ENCODE results near the gene PCDHGA7. TPM values are rescaled to one million over a fixed set of nuclear protein-coding genes. Genes with fewer than 3 reads are reported as not detected.
"Not testable (repeated sequence)": the region's sequence is repeated elsewhere in the genome, so short reads cannot be mapped to it uniquely, and the experiment has no call there.

Gene PCDHGA7
- total and polyA plus RNA-seq, 7 experiments from 2014 or later = 0.13 to 0.30 (median 0.19) TPM; not detected in 3

DNA sequence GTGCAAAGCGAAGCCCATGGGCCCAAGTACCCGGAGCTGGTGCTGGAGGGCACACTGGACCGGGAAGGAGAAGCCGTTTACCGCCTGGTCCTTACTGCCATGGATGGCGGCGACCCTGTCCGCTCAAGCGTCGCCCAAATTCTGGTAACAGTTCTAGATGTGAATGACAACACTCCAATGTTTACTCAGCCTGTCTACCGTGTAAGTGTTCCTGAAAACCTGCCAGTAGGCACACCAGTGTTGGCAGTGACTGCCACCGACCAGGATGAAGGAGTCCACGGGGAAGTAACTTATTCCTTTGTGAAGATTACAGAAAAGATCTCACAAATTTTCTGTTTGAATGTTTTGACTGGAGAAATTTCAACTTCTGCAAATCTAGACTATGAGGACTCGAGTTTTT is 7.9 kb upstream of the PCDHGA7 start:
- Histone ChIP-seq H3K9me3 (ENCODE audit: control insufficient read depth in 2 of 3, low read length in 3 of 3) (peaks cover 0 to 50% (median 0%) of the 10 kb centered on the region in 3 experiments), H3K36me3 (ENCODE audit: control insufficient read depth in 2 of 3, insufficient read depth in 3 of 3, low read length in 3 of 3) (no peaks in the 10 kb centered on the region), H3K27me3 (ENCODE audit: control insufficient read depth in 2 of 2, insufficient read depth in 2 of 2, low read length in 2 of 2) (no peaks in the 10 kb centered on the region), H3K4me3 (ENCODE audit: low read length) (no peak overlapping the region), H3K4me1 (ENCODE audit: control insufficient read depth in 2 of 2, insufficient read depth in 2 of 2, low read length in 2 of 2) (no peaks in the 10 kb centered on the region), H3K27ac (ENCODE audit: low read depth, low read length) (no peak overlapping the region)
- no peak overlapping the region for H3K27ac Mint-ChIP-seq
- H3K36me3 Mint-ChIP-seq = peaks cover 2 to 22% (median 12%) of the 10 kb centered on the region in 5 donors
- CTCF ChIA-PET = no interaction called here
- peaks cover 8 to 93% (median 50%) of the 10 kb centered on the region in 11 donors for H3K9me3 Mint-ChIP-seq
- DNase-seq (no peak), ATAC-seq (no peak)
- intact Hi-C loops (cut with micrococcal nuclease) = no loop called here
- no peak overlapping the region for H3K4me3 Mint-ChIP-seq
- H3K27me3 Mint-ChIP-seq = peaks cover 24 to 82% (median 71%) of the 10 kb centered on the region in 5 donors
- POLR2A ChIA-PET = no interaction called here
- peaks cover 2 to 8% (median 6%) of the 10 kb centered on the region in 7 donors for H3K4me1 Mint-ChIP-seq

DNA sequence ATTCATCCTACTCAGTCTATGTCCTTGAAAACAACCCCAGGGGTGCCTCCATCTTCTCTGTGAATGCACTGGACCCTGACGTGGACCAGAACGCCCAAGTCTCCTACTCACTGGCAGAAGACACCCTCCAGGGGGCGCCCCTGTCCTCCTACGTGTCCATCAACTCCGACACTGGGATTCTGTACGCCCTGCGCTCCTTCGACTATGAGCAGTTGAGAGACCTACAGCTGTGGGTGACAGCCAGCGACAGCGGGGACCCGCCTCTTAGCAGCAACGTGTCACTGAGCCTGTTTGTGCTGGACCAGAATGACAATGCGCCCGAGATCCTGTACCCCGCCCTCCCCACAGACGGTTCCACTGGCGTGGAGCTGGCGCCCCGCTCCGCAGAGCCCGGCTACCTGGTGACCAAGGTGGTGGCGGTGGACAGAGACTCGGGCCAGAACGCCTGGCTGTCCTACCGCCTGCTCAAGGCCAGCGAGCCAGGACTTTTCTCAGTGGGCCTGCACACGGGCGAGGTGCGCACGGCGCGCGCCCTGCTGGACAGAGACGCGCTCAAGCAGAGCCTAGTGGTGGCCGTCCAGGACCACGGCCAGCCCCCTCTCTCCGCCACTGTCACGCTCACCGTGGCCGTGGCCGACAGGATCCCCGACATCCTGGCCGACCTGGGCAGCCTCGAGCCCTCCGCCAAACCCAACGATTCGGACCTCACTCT is 6.9 kb upstream of the PCDHGA7 start:
- H3K4me1 Mint-ChIP-seq; ATAC-seq; intact Hi-C loops (cut with micrococcal nuclease); H3K4me1 ChIP-seq (ENCODE audit: control insufficient read depth in 2 of 2, insufficient read depth in 2 of 2, low read length in 2 of 2); CTCF ChIA-PET; DNase-seq; H3K27ac Mint-ChIP-seq; H3K36me3 ChIP-seq (ENCODE audit: control insufficient read depth in 2 of 3, insufficient read depth in 3 of 3, low read length in 3 of 3); H3K27ac ChIP-seq (ENCODE audit: low read depth, low read length); H3K4me3 ChIP-seq (ENCODE audit: low read length); H3K4me3 Mint-ChIP-seq; H3K27me3 ChIP-seq (ENCODE audit: control insufficient read depth in 2 of 2, insufficient read depth in 2 of 2, low read length in 2 of 2); POLR2A ChIA-PET: not testable (repeated sequence)
- Mint-ChIP-seq H3K27me3 (peaks cover 19 to 79% (median 69%) of the 10 kb centered on the region in 5 donors), H3K9me3 (peaks cover 8 to 91% (median 47%) of the 10 kb centered on the region in 11 donors), H3K36me3 (peaks cover 2 to 22% (median 10%) of the 10 kb centered on the region in 5 donors)
- peaks cover 0 to 46% (median 0%) of the 10 kb centered on the region in 3 experiments for H3K9me3 ChIP-seq (ENCODE audit: control insufficient read depth in 2 of 3, low read length in 3 of 3)

DNA sequence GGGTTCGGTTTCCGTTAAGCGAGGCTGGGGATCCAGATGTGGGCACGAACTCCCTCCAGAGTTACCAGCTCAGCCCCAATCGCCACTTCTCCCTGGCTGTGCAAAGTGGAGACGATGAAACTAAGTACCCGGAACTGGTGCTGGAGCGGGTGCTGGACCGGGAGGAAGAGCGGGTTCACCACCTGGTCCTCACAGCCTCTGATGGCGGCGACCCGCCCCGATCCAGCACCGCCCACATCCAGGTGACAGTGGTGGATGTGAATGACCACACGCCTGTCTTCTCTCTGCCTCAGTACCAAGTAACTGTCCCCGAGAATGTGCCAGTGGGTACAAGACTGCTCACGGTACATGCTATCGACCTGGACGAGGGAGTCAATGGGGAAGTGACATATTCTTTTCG is 803 bp downstream of the PCDHGA7 start:
- Mint-ChIP-seq H3K4me1 (peaks cover 0 to 4% (median 0%) of the 10 kb centered on the region in 7 donors), H3K4me3 (peak overlapping the region in 2 of 10 donors; percentile 2 to 64), H3K9me3 (peaks cover 0 to 85% (median 44%) of the 10 kb centered on the region in 11 donors), H3K27ac (no peak overlapping the region), H3K36me3 (peaks cover 0 to 19% (median 10%) of the 10 kb centered on the region in 5 donors), H3K27me3 (peaks cover 38 to 86% (median 81%) of the 10 kb centered on the region in 5 donors)
- Histone ChIP-seq H3K27ac (ENCODE audit: low read depth, low read length) (no peak overlapping the region), H3K4me3 (ENCODE audit: low read length) (no peak overlapping the region), H3K9me3 (ENCODE audit: control insufficient read depth in 2 of 3, low read length in 3 of 3) (peaks cover 0 to 31% (median 0%) of the 10 kb centered on the region in 3 experiments), H3K36me3 (ENCODE audit: control insufficient read depth in 2 of 3, insufficient read depth in 3 of 3, low read length in 3 of 3) (no peaks in the 10 kb centered on the region), H3K27me3 (ENCODE audit: control insufficient read depth in 2 of 2, insufficient read depth in 2 of 2, low read length in 2 of 2) (peaks cover 0 to 18% of the 10 kb centered on the region in 2 donors), H3K4me1 (ENCODE audit: control insufficient read depth in 2 of 2, insufficient read depth in 2 of 2, low read length in 2 of 2) (no peaks in the 10 kb centered on the region)
- ChIA-PET CTCF (no interaction called here), POLR2A (no interaction called here)
- DNase-seq = no peak
- intact Hi-C loops (cut with micrococcal nuclease) = no loop called here
- no peak for ATAC-seq

DNA sequence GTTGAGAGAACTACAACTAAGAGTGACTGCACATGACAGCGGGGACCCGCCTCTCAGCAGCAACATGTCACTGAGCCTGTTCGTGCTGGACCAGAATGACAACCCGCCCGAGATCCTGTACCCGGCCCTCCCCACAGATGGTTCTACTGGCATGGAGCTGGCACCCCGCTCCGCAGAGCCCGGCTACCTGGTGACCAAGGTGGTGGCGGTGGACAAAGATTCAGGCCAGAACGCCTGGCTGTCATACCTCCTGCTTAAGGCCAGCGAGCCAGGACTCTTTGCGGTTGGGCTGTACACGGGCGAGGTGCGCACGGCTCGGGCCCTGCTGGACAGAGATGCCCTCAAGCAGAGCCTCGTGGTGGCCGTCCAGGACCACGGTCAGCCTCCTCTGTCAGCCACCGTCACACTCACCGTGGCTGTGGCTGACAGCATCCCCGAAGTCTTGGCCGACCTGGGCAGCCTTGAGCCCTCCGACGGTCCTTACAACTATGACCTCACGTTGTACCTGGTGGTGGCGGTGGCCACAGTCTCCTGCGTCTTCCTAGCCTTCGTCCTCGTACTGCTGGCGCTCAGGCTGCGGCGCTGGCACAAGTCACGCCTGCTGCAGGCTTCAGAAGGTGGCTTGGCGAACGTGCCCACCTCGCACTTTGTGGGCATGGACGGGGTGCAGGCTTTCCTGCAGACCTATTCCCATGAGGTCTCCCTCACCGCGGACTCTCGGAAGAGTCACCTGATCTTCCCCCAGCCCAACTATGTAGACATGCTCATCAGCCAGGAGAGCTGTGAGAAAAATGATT is 2.1 kb downstream of the PCDHGA7 start:
- Histone ChIP-seq H3K27ac (ENCODE audit: low read depth, low read length) (no peak overlapping the region), H3K9me3 (ENCODE audit: control insufficient read depth in 2 of 3, low read length in 3 of 3) (peaks cover 0 to 42% (median 0%) of the 10 kb centered on the region in 3 experiments), H3K36me3 (ENCODE audit: control insufficient read depth in 2 of 3, insufficient read depth in 3 of 3, low read length in 3 of 3) (no peaks in the 10 kb centered on the region), H3K4me1 (ENCODE audit: control insufficient read depth in 2 of 2, insufficient read depth in 2 of 2, low read length in 2 of 2) (no peaks in the 10 kb centered on the region), H3K27me3 (ENCODE audit: control insufficient read depth in 2 of 2, insufficient read depth in 2 of 2, low read length in 2 of 2) (peaks cover 0 to 18% of the 10 kb centered on the region in 2 donors), H3K4me3 (ENCODE audit: low read length) (no peak overlapping the region)
- no peak for DNase-seq
- H3K4me1 Mint-ChIP-seq = peaks cover 0 to 4% (median 0%) of the 10 kb centered on the region in 7 donors
- H3K27me3 Mint-ChIP-seq = peaks cover 41 to 86% (median 81%) of the 10 kb centered on the region in 5 donors
- intact Hi-C loops (cut with micrococcal nuclease) = no loop called here
- H3K27ac Mint-ChIP-seq = no peak overlapping the region
- peaks cover 0 to 86% (median 55%) of the 10 kb centered on the region in 11 donors for H3K9me3 Mint-ChIP-seq
- H3K36me3 Mint-ChIP-seq = peaks cover 0 to 27% (median 10%) of the 10 kb centered on the region in 5 donors
- ChIA-PET CTCF (interaction anchor here (0.6 kb wide), 1 partner anchor 21 kb away, joined by 8 read pairs; no protein-coding TSS in a partner anchor), POLR2A (no interaction called here)
- no peak for ATAC-seq
- no peak overlapping the region for H3K4me3 Mint-ChIP-seq

DNA sequence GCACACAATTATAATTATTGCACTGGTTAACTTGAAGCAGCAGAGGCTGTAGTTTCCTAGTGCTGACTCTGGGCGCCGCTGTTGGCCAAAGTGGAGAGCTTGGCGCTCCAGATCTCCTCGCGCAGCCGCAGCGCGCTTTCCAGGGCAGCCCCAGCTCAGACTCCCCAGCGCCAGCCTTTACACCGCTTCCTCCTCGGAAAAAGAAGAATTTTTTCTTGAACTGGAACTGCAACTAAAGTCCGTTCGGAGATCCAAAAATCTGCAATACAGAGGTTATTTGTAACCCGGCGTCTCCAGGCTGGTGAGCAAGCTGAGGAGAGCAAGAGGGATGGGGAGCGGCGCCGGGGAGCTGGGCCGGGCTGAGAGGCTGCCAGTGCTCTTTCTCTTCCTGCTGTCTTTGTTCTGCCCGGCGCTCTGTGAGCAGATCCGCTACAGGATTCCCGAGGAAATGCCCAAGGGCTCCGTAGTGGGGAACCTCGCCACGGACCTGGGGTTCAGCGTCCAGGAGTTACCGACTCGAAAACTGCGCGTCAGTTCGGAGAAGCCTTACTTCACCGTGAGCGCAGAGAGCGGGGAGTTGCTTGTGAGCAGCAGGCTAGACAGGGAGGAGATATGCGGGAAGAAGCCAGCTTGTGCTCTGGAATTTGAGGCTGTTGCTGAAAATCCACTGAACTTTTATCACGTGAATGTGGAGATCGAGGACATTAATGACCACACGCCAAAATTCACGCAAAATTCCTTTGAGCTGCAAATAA is 5.2 kb downstream of the PCDHGA7 start, which contains the start of gene PCDHGB4:
PCDHGB4 (plus strand) TSS at position 142 of the 755 bp plus-strand sequence; CDS start at position 329, 187 bp downstream.
- Mint-ChIP-seq H3K36me3 (peaks cover 5 to 31% (median 10%) of the 10 kb centered on the region in 5 donors), H3K9me3 (peaks cover 0 to 90% (median 56%) of the 10 kb centered on the region in 11 donors), H3K4me3 (peak within 1 kb of the TSS in 9 of 10 donors; percentile 19 to 68 (median 50)), H3K27me3 (peaks cover 36 to 85% (median 81%) of the 10 kb centered on the region in 5 donors)
- H3K4me1 ChIP-seq (ENCODE audit: control insufficient read depth in 2 of 2, insufficient read depth in 2 of 2, low read length in 2 of 2); CTCF ChIA-PET; H3K4me3 ChIP-seq (ENCODE audit: low read length); H3K27ac Mint-ChIP-seq; H3K27ac ChIP-seq (ENCODE audit: low read depth, low read length); POLR2A ChIA-PET; intact Hi-C loops (cut with micrococcal nuclease); H3K36me3 ChIP-seq (ENCODE audit: control insufficient read depth in 2 of 3, insufficient read depth in 3 of 3, low read length in 3 of 3); H3K4me1 Mint-ChIP-seq: not testable (repeated sequence)
- peaks cover 4 to 16% of the 10 kb centered on the region in 2 donors for H3K27me3 ChIP-seq (ENCODE audit: control insufficient read depth in 2 of 2, insufficient read depth in 2 of 2, low read length in 2 of 2)
- H3K9me3 ChIP-seq (ENCODE audit: control insufficient read depth in 2 of 3, low read length in 3 of 3) = peaks cover 0 to 45% (median 0%) of the 10 kb centered on the region in 3 experiments
- peak; percentile 74 for ATAC-seq
- DNase-seq = peak in 3 of 9 donors; percentile 8 to 24 (median 8)

DNA sequence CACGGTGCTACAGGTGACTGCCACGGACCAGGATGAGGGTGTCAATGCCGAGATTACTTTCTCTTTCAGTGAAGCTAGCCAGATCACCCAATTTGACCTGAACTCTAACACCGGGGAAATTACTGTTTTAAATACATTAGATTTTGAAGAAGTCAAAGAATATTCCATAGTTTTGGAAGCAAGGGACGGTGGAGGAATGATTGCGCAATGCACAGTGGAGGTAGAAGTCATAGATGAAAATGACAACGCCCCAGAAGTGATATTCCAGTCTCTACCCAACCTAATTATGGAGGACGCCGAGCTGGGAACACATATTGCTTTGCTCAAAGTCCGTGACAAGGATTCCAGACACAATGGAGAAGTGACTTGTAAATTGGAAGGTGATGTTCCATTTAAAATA is 6.1 kb downstream of the PCDHGA7 start:
- intact Hi-C loops (cut with micrococcal nuclease) = no loop called here
- Histone ChIP-seq H3K9me3 (ENCODE audit: control insufficient read depth in 2 of 3, low read length in 3 of 3) (peaks cover 0 to 45% (median 0%) of the 10 kb centered on the region in 3 experiments), H3K4me3 (ENCODE audit: low read length) (no peak overlapping the region), H3K36me3 (ENCODE audit: control insufficient read depth in 2 of 3, insufficient read depth in 3 of 3, low read length in 3 of 3) (no peaks in the 10 kb centered on the region), H3K27me3 (ENCODE audit: control insufficient read depth in 2 of 2, insufficient read depth in 2 of 2, low read length in 2 of 2) (peaks cover 4 to 14% of the 10 kb centered on the region in 2 donors), H3K4me1 (ENCODE audit: control insufficient read depth in 2 of 2, insufficient read depth in 2 of 2, low read length in 2 of 2) (no peaks in the 10 kb centered on the region), H3K27ac (ENCODE audit: low read depth, low read length) (no peak overlapping the region)
- Mint-ChIP-seq H3K4me1 (peaks cover 0 to 3% (median 0%) of the 10 kb centered on the region in 7 donors), H3K4me3 (peak overlapping the region in 1 of 10 donors; percentile 27), H3K27ac (no peak overlapping the region), H3K36me3 (peaks cover 5 to 35% (median 10%) of the 10 kb centered on the region in 5 donors), H3K27me3 (peaks cover 29 to 85% (median 79%) of the 10 kb centered on the region in 5 donors), H3K9me3 (peaks cover 0 to 90% (median 57%) of the 10 kb centered on the region in 11 donors)
- no peak for DNase-seq
- CTCF ChIA-PET = no interaction called here
- no peak for ATAC-seq
- POLR2A ChIA-PET = no interaction called here

Measured in naive thymus-derived CD4-positive, alpha-beta T cell (primary cell).